Small intestine (tissue), 7 donors: Measurements from ENCODE around the gene NAV2. TPM values are rescaled to one million over a fixed set of nuclear protein-coding genes. Genes with fewer than 3 reads are reported as not detected.
"Not testable (repeated sequence)": the region's sequence is repeated elsewhere in the genome, so short reads cannot be mapped to it uniquely, and the experiment has no call there.

Experiments used
- DNase-seq, 2 donors: peaks; one replicate each; pipeline versions ENCODE4 v3.0.0 to v3.0.0-alpha.2; 2013
- FAIRE-seq: peaks from 2 replicates; lab custom pipeline; 2012; peaks lifted over from hg19 to GRCh38; lab: Jason Lieb, UNC
- H3K27ac ChIP-seq, 3 donors: one replicate each; pipeline ENCODE4 v1.5.1; 2013; ENCODE audit warnings: low read length in 2 of 3, mild to moderate bottlenecking in 2 of 3, control low read depth in 1 of 3, inconsistent platforms in 1 of 3, low read depth in 1 of 3, moderate library complexity in 1 of 3
- H3K27me3 ChIP-seq, 3 donors: one replicate each; pipeline ENCODE4 v1.6.1; 2013; ENCODE audit warnings: low read length in 3 of 3, inconsistent platforms in 1 of 3; ENCODE audit not compliant: control insufficient read depth in 3 of 3, insufficient read depth in 3 of 3
- H3K36me3 ChIP-seq, 3 donors: one replicate each; pipeline ENCODE4 v1.6.1; 2013; ENCODE audit warnings: low read length in 3 of 3, inconsistent platforms in 1 of 3, low read depth in 1 of 3, mild to moderate bottlenecking in 1 of 3, moderate library complexity in 1 of 3; ENCODE audit not compliant: control insufficient read depth in 3 of 3, insufficient read depth in 2 of 3
- H3K4me1 ChIP-seq, 3 donors: one replicate each; pipeline ENCODE4 v1.6.1; 2013; ENCODE audit warnings: low read length in 2 of 3, inconsistent platforms in 1 of 3, low read depth in 1 of 3, mild to moderate bottlenecking in 1 of 3, moderate library complexity in 1 of 3; ENCODE audit not compliant: control insufficient read depth in 3 of 3, insufficient read depth in 2 of 3
- H3K4me3 ChIP-seq, 3 donors: one replicate each; pipeline ENCODE4 v1.5.1; 2013; ENCODE audit warnings: low read length in 3 of 3, control low read depth in 1 of 3, inconsistent platforms in 1 of 3, low read depth in 1 of 3, mild to moderate bottlenecking in 1 of 3, moderate library complexity in 1 of 3
- H3K9me3 ChIP-seq, 2 donors: one replicate each; pipeline ENCODE4 v1.6.1; 2013; ENCODE audit warnings: low read depth in 1 of 2, low read length in 1 of 2; ENCODE audit not compliant: control insufficient read depth in 2 of 2, insufficient read depth in 1 of 2
- WGBS, 3 donors: extraction: QIAGEN DNeasy Blood & Tissue Kit; methylation state at CpG; one replicate each; pipeline ENCODE4 v1.1.7; 2013; 5-methylcytosine and 5-hydroxymethylcytosine counted together
- polyA plus RNA-seq, 4 donors: library from polyadenylated mRNA; stranded (reverse) in 3 of 4; unstranded in 1 of 4; fragments of 200-250 nt in 3 of 4; fragments of 120-200 nt in 1 of 4; gene quantifications; one replicate each; pipeline versions ENCODE4 v1.2.1 to v1.2.3, GENCODE V29; 2013
- donor health status: healthy with polysubstance abuse.
- donor health status: control.
- donor health status: control.
- donor health status: Bipolar disorder and iron deficiency.
- donor health status: healthy.

NAV2 gene
- polyA plus RNA-seq, 4 donors: 1.6 to 6.5 (median 3.6) TPM

- H3K36me3 ChIP-seq, DNase-seq, FAIRE-seq, H3K4me1 ChIP-seq, H3K4me3 ChIP-seq, H3K27ac ChIP-seq, H3K9me3 ChIP-seq, H3K27me3 ChIP-seq: not testable (repeated sequence)
- 94 to 98% (median 94%) methylated on average over 3 of the region's 3 CpGs for WGBS, 3 donors
Observed at GRCh38 chr11:19895037-19895436, 182.4 kb downstream of the NAV2 start.

GRCh38 chr11:19895776-19896175 lies 183.1 kb downstream of the NAV2 start:
- no peak for FAIRE-seq

GRCh38 chr11:19903620-19904069 lies 191.0 kb downstream of the NAV2 start:
- Histone ChIP-seq H3K9me3 (no peaks in the 10 kb centered on the region), H3K27me3 (no peaks in the 10 kb centered on the region), H3K27ac (no peak overlapping the region), H3K36me3 (peaks cover 0 to 3% (median 0%) of the 10 kb centered on the region in 3 donors), H3K4me1 (no peaks in the 10 kb centered on the region), H3K4me3 (no peak overlapping the region)
- WGBS, 3 donors: 27 to 48% (median 46%) methylated on average over 1 of the region's 1 CpG
- FAIRE-seq (no peak), DNase-seq (peak; percentile 79 to 87)

More at GRCh38 chr11:19895776-19896175, 183.1 kb downstream of the NAV2 start:
- peak in 1 of 2 donors; percentile 66 for DNase-seq
- H3K27me3 ChIP-seq: no peaks in the 10 kb centered on the region
- H3K4me1 ChIP-seq: peaks cover 0 to 3% (median 0%) of the 10 kb centered on the region in 3 donors
- WGBS, 3 donors: 74 to 85% (median 79%) methylated on average over 5 of the region's 5 CpGs
- no peak overlapping the region for H3K27ac ChIP-seq
- no peaks in the 10 kb centered on the region for H3K9me3 ChIP-seq
- H3K4me3 ChIP-seq: no peak overlapping the region
- peaks cover 0 to 3% (median 2%) of the 10 kb centered on the region in 3 donors for H3K36me3 ChIP-seq

GRCh38 chr11:19905280-19905853 lies 192.7 kb downstream of the NAV2 start:
- peak; percentile 20 to 53 for DNase-seq
- WGBS, 3 donors: 19 to 38% (median 33%) methylated on average over 2 of the region's 2 CpGs
- H3K4me3 ChIP-seq: no peak overlapping the region
- no peaks in the 10 kb centered on the region for H3K4me1 ChIP-seq
- no peak overlapping the region for H3K27ac ChIP-seq
- H3K9me3 ChIP-seq: no peaks in the 10 kb centered on the region
- no peak for FAIRE-seq
- no peaks in the 10 kb centered on the region for H3K27me3 ChIP-seq
- no peaks in the 10 kb centered on the region for H3K36me3 ChIP-seq

- WGBS, 3 donors: 85 to 94% (median 94%) methylated on average over 3 of the region's 3 CpGs
- Histone ChIP-seq H3K4me1 (no peaks in the 10 kb centered on the region), H3K36me3 (no peaks in the 10 kb centered on the region), H3K27me3 (no peaks in the 10 kb centered on the region), H3K4me3 (no peak overlapping the region), H3K9me3 (no peaks in the 10 kb centered on the region), H3K27ac (no peak overlapping the region)
- DNase-seq (no peak), FAIRE-seq (no peak)
Observed at GRCh38 chr11:19906126-19906525, 193.5 kb downstream of the NAV2 start.

- 73 to 78% (median 75%) methylated on average over 5 of the region's 5 CpGs for WGBS, 3 donors
- Histone ChIP-seq H3K4me1 (no peaks in the 10 kb centered on the region), H3K27ac (no peak overlapping the region), H3K36me3 (no peaks in the 10 kb centered on the region), H3K27me3 (no peaks in the 10 kb centered on the region), H3K9me3 (no peaks in the 10 kb centered on the region), H3K4me3 (no peak overlapping the region)
- FAIRE-seq (no peak), DNase-seq (no peak)
Observed at GRCh38 chr11:19907008-19907579, 194.5 kb downstream of the NAV2 start.

GRCh38 chr11:19907839-19908238 lies 195.2 kb downstream of the NAV2 start:
- DNase-seq: no peak
- WGBS, 3 donors: 46 to 71% (median 59%) methylated on average over 4 of the region's 4 CpGs

GRCh38 chr11:19910931-19911330 lies 198.3 kb downstream of the NAV2 start:
- Histone ChIP-seq H3K36me3 (no peaks in the 10 kb centered on the region), H3K27me3 (no peaks in the 10 kb centered on the region), H3K27ac (no peak overlapping the region), H3K4me1 (peaks cover 0 to 2% (median 0%) of the 10 kb centered on the region in 3 donors), H3K4me3 (no peak overlapping the region), H3K9me3 (no peaks in the 10 kb centered on the region)
- DNase-seq (no peak), FAIRE-seq (no peak)
- 73 to 81% (median 78%) methylated on average over 1 of the region's 1 CpG for WGBS, 3 donors

More at GRCh38 chr11:19907839-19908238, 195.2 kb downstream of the NAV2 start:
- no peak overlapping the region for H3K4me3 ChIP-seq
- H3K36me3 ChIP-seq: no peaks in the 10 kb centered on the region
- H3K4me1 ChIP-seq: no peaks in the 10 kb centered on the region
- H3K27me3 ChIP-seq: no peaks in the 10 kb centered on the region
- FAIRE-seq: no peak
- no peaks in the 10 kb centered on the region for H3K9me3 ChIP-seq
- no peak overlapping the region for H3K27ac ChIP-seq
